ENCODE data around the gene PRKCB. TPM values are rescaled to one million over a fixed set of nuclear protein-coding genes. Genes with fewer than 3 reads are reported as not detected.
"Not testable (repeated sequence)": the region's sequence is repeated elsewhere in the genome, so short reads cannot be mapped to it uniquely, and the experiment has no call there.

The PRKCB gene
- polyA plus RNA-seq, 2 of the 4 experiments (the other 2 are of a cell fraction) = 0.09 to 0.22 TPM

- H3K9me3 ChIP-seq = no peaks in the 10 kb centered on the region
- no peak for FAIRE-seq
- H3K4me2 ChIP-seq = no peak overlapping the region
- no peaks in the 10 kb centered on the region for H3K4me1 ChIP-seq
- H3K4me3 ChIP-seq = no peak overlapping the region
- no peak for DNase-seq (ENCODE audit: low read depth in 1 of 2, low spot score in 1 of 2)
- H3K27ac ChIP-seq = no peak overlapping the region
- no peak for ATAC-seq
- ChIA-PET POLR2A (no interaction called here), CTCF (interaction anchor here (1.0 to 2.0 kb wide), 5 partner anchors 9 to 468 kb away, joined by 3 to 13 read pairs (median 4); no protein-coding TSS in a partner anchor)
- TF ChIP-seq RARB (CRISPR knock-in tag; IDR thresholded peaks at IDR 0.05) (no peak), ZNF302 (CRISPR knock-in tag; IDR thresholded peaks at IDR 0.05) (no peak), BCL3 (IDR thresholded peaks at IDR 0.05) (no peak), KDM5A (IDR thresholded peaks at IDR 0.05) (no peak), KDM1A (IDR thresholded peaks at IDR 0.05; ENCODE audit: low read depth) (no peak), SMC3 (IDR thresholded peaks at IDR 0.05) (no peak), ZSCAN20 (CRISPR knock-in tag; IDR thresholded peaks at IDR 0.05) (no peak), RCOR1 (IDR thresholded peaks at IDR 0.05; ENCODE audit: low read depth, low read length) (no peak), HDAC2 (IDR thresholded peaks at IDR 0.05) (no peak), HOXB13 (CRISPR knock-in tag; IDR thresholded peaks at IDR 0.05; ENCODE audit: low read depth) (no peak), MAZ (IDR thresholded peaks at IDR 0.05; ENCODE audit: borderline replicate concordance, low read depth, low read length) (no peak), HEYL (CRISPR knock-in tag; IDR thresholded peaks at IDR 0.05) (no peak), RNF2 (IDR thresholded peaks at IDR 0.05; ENCODE audit: borderline replicate concordance, low read depth) (no peak), ESRRA (IDR thresholded peaks at IDR 0.05; ENCODE audit: borderline replicate concordance, low read length) (no peak), ELK1 (IDR thresholded peaks at IDR 0.05; ENCODE audit: low read depth, low read length) (no peak)
- TF ChIP-seq, protein P1, sequence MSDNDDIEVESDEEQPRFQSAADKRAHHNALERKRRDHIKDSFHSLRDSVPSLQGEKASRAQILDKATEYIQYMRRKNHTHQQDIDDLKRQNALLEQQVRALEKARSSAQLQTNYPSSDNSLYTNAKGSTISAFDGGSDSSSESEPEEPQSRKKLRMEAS (IDR thresholded peaks at IDR 0.05) = no peak
- WGBS (ENCODE audit: missing lambda C conversion rate) = 6% methylated on average over 7 of the region's 8 CpGs
Observed at GRCh38 chr16:24027466-24027865, 191.7 kb downstream of the PRKCB start.

GRCh38 chr16:24029841-24030240 is 194.1 kb downstream of the PRKCB start:
- CTCF ChIA-PET = interaction anchor here (2.0 kb wide), 1 partner anchor 12 kb away, joined by 11 read pairs; no protein-coding TSS in a partner anchor
- H3K4me1 ChIP-seq; FAIRE-seq; H3K9me3 ChIP-seq; ATAC-seq; DNase-seq (ENCODE audit: low read depth in 1 of 2, low spot score in 1 of 2); POLR2A ChIA-PET; H3K27ac ChIP-seq; H3K4me2 ChIP-seq; H3K4me3 ChIP-seq: not testable (repeated sequence)
- WGBS (ENCODE audit: missing lambda C conversion rate) = 0% methylated on average over 1 of the region's 1 CpG

DNA sequence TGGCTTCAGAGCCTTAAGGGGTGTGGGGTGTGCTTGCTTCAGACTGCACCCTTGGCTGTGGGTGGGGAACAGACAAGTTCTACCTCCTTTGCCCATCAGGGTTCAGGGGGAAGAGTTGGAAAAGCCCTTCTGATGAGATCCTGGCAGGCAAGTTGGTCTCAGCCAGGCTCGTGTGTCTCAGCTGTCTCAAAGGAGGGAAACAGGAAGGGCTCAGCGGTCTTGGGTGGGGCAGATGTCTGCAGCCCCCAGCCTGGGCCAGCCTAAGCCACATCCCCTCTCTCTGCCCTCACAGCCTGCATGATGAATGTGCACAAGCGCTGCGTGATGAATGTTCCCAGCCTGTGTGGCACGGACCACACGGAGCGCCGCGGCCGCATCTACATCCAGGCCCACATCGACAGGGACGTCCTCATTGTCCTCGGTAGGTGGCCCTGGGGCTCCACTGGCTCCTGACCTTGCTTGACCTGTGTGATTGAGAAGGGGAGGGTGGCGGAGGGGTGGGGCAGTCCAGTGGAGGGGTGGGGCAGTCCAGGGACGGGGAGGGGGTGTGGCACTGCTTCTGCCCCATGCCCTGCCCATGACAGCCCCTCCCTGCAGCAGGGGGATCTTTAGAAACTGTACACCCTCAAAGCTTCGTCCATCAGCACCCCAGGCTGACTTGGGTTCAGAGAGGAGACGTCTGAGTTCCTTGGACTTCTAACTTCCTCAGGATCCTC is 199.5 kb downstream of the PRKCB start:
- no peak overlapping the region for H3K4me3 ChIP-seq
- ChIA-PET CTCF (interaction anchor here (0.7 to 8.1 kb wide), 9 partner anchors 12 to 468 kb away, joined by 3 to 116 read pairs (median 7); no protein-coding TSS in a partner anchor), POLR2A (no interaction called here)
- no peak overlapping the region for H3K27ac ChIP-seq
- FAIRE-seq = no peak
- TF ChIP-seq, protein P2, sequence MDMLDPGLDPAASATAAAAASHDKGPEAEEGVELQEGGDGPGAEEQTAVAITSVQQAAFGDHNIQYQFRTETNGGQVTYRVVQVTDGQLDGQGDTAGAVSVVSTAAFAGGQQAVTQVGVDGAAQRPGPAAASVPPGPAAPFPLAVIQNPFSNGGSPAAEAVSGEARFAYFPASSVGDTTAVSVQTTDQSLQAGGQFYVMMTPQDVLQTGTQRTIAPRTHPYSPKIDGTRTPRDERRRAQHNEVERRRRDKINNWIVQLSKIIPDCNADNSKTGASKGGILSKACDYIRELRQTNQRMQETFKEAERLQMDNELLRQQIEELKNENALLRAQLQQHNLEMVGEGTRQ (IDR thresholded peaks at IDR 0.05) = no peak
- no peak for TF ChIP-seq EHF (CRISPR knock-in tag; IDR thresholded peaks at IDR 0.05)
- no peak for TF ChIP-seq NPAS2 (CRISPR knock-in tag; IDR thresholded peaks at IDR 0.05; ENCODE audit: borderline replicate concordance)
- no peak for TF ChIP-seq EHMT2 (IDR thresholded peaks at IDR 0.05; ENCODE audit: low read depth)
- TF ChIP-seq SMC3 (IDR thresholded peaks at IDR 0.05) = no peak
- TF ChIP-seq RFX5 (IDR thresholded peaks at IDR 0.05) = no peak
- TF ChIP-seq HES2 (IDR thresholded peaks at IDR 0.05) = no peak
- TF ChIP-seq HDAC2 (IDR thresholded peaks at IDR 0.05) = no peak
- TF ChIP-seq GATA3 (IDR thresholded peaks at IDR 0.05; ENCODE audit: borderline replicate concordance) = no peak
- no peak for TF ChIP-seq ESRRA (IDR thresholded peaks at IDR 0.05; ENCODE audit: borderline replicate concordance, low read length)
- no peak for TF ChIP-seq NFE2L2 (conservative IDR thresholded peaks at IDR 0.05; ENCODE audit: low read length)
- no peak for TF ChIP-seq TFCP2L1 (CRISPR knock-in tag; IDR thresholded peaks at IDR 0.05)
- DNase-seq (ENCODE audit: low read depth in 1 of 2, low spot score in 1 of 2) = no peak
- ATAC-seq = no peak
- H3K9me3 ChIP-seq = no peaks in the 10 kb centered on the region
- H3K4me1 ChIP-seq = no peaks in the 10 kb centered on the region
- no peak overlapping the region for H3K4me2 ChIP-seq
- 25% methylated on average over 9 of the region's 17 CpGs for WGBS (ENCODE audit: missing lambda C conversion rate)

Measured in A549 (cell line).